Muscle layer of duodenum (tissue), 2 donors: ENCODE results near the gene SLC15A4.

Experiments
- H3K27ac ChIP-seq: one replicate; pipeline ENCODE4 v1.7.0; 2013; ENCODE audit warnings: mild to moderate bottlenecking, low read length
- H3K27me3 ChIP-seq: one replicate; pipeline ENCODE4 v1.7.0; 2013; ENCODE audit warnings: low read depth, mild to moderate bottlenecking, control low read depth, low read length
- H3K36me3 ChIP-seq, 2 donors: one replicate each; pipeline ENCODE4 v1.7.0; 2013; ENCODE audit warnings: low read length in 2 of 2, control low read depth in 1 of 2, mild to moderate bottlenecking in 1 of 2; ENCODE audit not compliant: insufficient read depth in 2 of 2, control insufficient read depth in 1 of 2
- H3K4me1 ChIP-seq, 2 donors: one replicate each; pipeline ENCODE4 v1.7.0; 2013; ENCODE audit warnings: low read length in 2 of 2, mild to moderate bottlenecking in 2 of 2, control low read depth in 1 of 2, moderate library complexity in 1 of 2; ENCODE audit not compliant: insufficient read depth in 2 of 2, control insufficient read depth in 1 of 2
- H3K4me3 ChIP-seq, 2 donors: one replicate each; pipeline ENCODE4 v1.7.0; 2013; ENCODE audit warnings: low read length in 2 of 2, low read depth in 1 of 2, mild to moderate bottlenecking in 1 of 2
- H3K9me3 ChIP-seq, 2 donors: one replicate each; pipeline ENCODE4 v1.7.0; 2013; ENCODE audit warnings: low read length in 2 of 2, control low read depth in 1 of 2, mild to moderate bottlenecking in 1 of 2; ENCODE audit not compliant: control insufficient read depth in 1 of 2
- donor health status: healthy.

SLC15A4 gene

GRCh38 chr12:128820253-128820652 lies 3.5 kb downstream of the SLC15A4 start:
- H3K4me3 ChIP-seq = no peak overlapping the region
- H3K36me3 ChIP-seq = no peaks in the 10 kb centered on the region
- peaks cover 17 to 49% of the 10 kb centered on the region in 2 donors for H3K4me1 ChIP-seq
- H3K27me3 ChIP-seq = no peaks in the 10 kb centered on the region
- no peak overlapping the region for H3K27ac ChIP-seq
- no peaks in the 10 kb centered on the region for H3K9me3 ChIP-seq

DNA sequence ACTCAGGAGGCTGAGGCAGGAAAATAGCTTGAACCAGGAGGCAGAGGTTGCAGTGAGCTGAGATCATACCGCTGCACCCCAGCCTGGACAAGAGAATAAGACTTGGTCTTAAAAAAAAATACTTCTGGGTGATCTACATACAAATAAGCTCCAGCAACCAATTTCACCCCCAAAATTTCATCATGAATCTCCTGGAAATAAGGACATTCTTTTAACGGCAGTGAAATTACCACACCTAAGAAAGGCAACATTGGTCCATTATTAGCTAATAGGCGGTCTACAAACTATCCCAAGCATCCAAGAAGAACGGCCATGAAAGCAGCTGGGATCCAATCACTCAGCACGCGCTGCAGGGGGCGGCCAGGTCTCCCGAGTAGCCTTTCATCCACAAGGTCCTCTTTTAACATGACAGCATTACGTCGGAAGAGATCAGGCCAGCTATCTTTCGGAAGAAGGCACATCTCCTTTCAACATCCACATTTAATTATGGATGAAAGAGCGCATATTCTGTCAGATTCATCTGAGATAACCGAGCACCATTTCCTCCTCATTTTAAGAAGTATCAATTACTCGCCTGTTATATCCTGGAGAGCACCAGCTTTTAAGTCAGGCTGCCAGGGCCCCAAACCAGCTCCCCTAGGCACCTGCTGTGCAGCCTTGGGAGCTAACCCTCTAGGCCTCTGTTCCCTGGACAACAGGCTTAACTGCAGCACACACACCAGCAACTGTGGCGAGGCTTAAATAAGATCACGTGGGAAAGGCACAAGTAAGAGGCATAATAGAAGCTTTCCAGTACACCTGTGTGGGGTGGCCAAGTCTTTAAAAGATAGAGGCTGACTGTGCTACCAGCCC lies 4.2 kb downstream of the SLC15A4 start:
- peaks cover 17 to 47% of the 10 kb centered on the region in 2 donors for H3K4me1 ChIP-seq
- no peaks in the 10 kb centered on the region for H3K36me3 ChIP-seq
- no peaks in the 10 kb centered on the region for H3K9me3 ChIP-seq
- H3K27ac ChIP-seq = no peak overlapping the region
- no peak overlapping the region for H3K4me3 ChIP-seq
- H3K27me3 ChIP-seq = no peaks in the 10 kb centered on the region

DNA sequence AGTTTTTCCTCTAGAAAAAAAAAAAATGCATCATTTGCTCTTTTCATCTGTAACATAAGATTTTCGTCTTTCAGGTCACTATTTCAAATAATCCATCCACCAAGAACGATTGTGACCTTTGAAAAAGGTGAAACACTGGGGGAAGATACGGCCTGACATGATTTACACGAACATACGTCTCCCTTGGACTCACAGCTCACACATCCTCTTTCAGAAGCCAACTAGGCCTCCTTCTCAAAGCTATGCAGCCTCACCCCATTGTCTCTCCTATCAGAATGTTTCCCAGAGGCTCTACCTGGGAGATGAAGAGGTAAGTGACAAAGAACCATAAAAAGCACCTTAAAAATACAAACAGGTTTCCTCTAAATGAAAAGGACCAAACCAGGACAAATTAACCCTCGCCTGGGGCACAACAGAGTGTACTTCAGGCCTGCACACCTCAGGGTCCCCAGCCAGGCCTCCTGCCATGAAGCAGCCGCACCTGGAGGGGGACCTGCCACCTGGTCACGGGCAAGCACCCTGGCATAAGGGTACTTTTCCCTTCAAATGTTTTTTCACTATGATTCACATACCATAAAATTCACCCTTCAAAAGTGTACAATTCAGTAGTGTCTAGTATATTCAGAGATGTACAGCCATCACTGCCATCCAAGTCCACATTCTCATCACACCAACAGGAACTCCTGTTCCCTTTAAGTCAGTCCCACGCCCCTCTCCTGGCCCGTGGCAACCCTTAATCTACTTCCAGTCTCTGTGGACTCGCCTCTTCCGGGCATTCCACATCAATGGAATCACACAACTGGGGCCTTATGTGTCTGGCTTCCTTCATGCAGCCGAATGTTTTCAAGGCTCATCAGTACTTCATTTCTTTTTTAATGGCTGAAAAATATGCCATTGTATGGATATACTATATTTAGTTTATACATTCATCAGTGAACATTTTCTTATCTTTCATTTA lies 5.4 kb downstream of the SLC15A4 start:
- Histone ChIP-seq H3K27ac (peak overlapping the region; percentile 67), H3K4me1 (peaks cover 17 to 44% of the 10 kb centered on the region in 2 donors), H3K27me3 (no peaks in the 10 kb centered on the region), H3K36me3 (peaks cover 0 to 3% of the 10 kb centered on the region in 2 donors), H3K9me3 (no peaks in the 10 kb centered on the region), H3K4me3 (no peak overlapping the region)

- Histone ChIP-seq H3K4me1 (peaks cover 17 to 39% of the 10 kb centered on the region in 2 donors), H3K36me3 (peaks cover 0 to 6% of the 10 kb centered on the region in 2 donors), H3K9me3 (no peaks in the 10 kb centered on the region), H3K27me3 (no peaks in the 10 kb centered on the region), H3K27ac (peak overlapping the region; percentile 67), H3K4me3 (no peak overlapping the region)
Observed at GRCh38 chr12:128817111-128818015, 6.4 kb downstream of the SLC15A4 start.

GRCh38 chr12:128816643-128816920 lies 7.2 kb downstream of the SLC15A4 start:
- Histone ChIP-seq H3K4me3 (no peak overlapping the region), H3K36me3 (peaks cover 0 to 6% of the 10 kb centered on the region in 2 donors), H3K27ac (no peak overlapping the region), H3K4me1 (peaks cover 17 to 31% of the 10 kb centered on the region in 2 donors), H3K9me3 (no peaks in the 10 kb centered on the region), H3K27me3 (no peaks in the 10 kb centered on the region)

- Histone ChIP-seq H3K9me3 (no peaks in the 10 kb centered on the region), H3K4me3 (no peak overlapping the region), H3K27ac (no peak overlapping the region), H3K4me1 (peaks cover 17 to 30% of the 10 kb centered on the region in 2 donors), H3K36me3 (peaks cover 0 to 6% of the 10 kb centered on the region in 2 donors), H3K27me3 (no peaks in the 10 kb centered on the region)
Observed at GRCh38 chr12:128815779-128816642, 7.7 kb downstream of the SLC15A4 start.

DNA sequence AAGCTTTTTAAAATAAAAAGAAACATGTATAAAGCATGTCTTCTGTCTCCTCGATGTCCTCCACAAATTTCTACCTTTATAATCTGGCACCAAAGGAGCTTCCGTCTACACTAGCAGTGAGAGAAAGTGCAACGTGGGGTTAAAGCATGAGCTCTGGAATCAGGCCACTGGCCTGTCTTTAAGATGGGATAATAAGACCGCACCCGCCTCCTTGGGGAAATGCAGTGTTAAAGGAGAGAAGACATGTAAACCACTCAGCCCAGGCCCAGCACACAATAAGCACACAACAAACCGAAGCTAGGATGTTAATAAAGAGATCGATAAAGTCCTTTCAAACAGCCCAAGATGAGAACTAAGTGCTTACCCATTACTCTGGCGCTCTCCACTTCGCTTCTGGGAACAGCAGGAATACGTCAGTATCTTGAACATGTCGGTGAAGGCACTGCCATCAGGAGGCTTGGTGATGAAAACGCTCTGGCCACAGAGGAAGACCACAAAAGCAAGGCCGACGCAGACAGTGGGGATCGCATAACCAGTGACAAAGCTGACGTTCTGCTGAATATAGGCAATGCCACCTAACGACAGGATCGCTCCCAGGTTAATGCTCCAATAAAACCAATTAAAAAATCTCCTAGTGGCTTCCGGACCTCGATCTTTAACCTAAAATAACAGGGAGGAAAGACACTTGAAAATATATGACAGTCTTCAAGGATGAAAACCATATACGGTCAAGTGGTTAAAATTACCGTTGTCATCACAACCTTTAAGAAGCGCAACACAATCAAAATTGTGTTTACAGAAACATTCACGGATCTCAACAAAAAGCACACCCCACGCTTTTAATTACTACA lies 9.1 kb downstream of the SLC15A4 start:
- Histone ChIP-seq H3K27me3 (no peaks in the 10 kb centered on the region), H3K27ac (no peak overlapping the region), H3K4me3 (no peak overlapping the region), H3K9me3 (no peaks in the 10 kb centered on the region), H3K36me3 (peaks cover 0 to 6% of the 10 kb centered on the region in 2 donors), H3K4me1 (peaks cover 27 to 39% of the 10 kb centered on the region in 2 donors)

DNA sequence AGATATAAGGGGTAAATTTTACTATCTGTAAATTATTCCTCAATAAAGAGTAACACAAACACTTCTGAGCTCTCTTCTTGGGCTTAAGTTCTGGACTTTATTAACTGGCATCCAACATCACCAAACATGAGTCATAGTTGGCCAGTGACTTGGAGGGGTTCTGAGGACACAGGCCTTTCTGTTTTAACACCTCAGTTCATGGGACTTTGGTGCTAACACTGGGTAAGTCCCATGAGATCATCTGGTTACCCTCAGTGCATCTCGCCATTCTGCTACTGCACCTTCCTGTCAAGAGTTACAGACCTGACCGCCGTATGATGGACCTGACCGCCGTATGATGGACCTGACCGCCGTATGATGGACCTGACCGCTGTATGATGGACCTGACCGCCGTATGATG lies 9.9 kb downstream of the SLC15A4 start:
- H3K9me3 ChIP-seq = no peaks in the 10 kb centered on the region
- H3K4me1 ChIP-seq = peaks cover 27 to 39% of the 10 kb centered on the region in 2 donors
- no peak overlapping the region for H3K27ac ChIP-seq
- H3K27me3 ChIP-seq = no peaks in the 10 kb centered on the region
- H3K36me3 ChIP-seq = peaks cover 0 to 7% of the 10 kb centered on the region in 2 donors
- no peak overlapping the region for H3K4me3 ChIP-seq

GRCh38 chr12:128813392-128813791 lies 10.4 kb downstream of the SLC15A4 start:
- Histone ChIP-seq H3K27me3 (no peaks in the 10 kb centered on the region), H3K9me3 (no peaks in the 10 kb centered on the region), H3K4me1 (peaks cover 24 to 36% of the 10 kb centered on the region in 2 donors), H3K27ac (no peak overlapping the region), H3K36me3 (peaks cover 3 to 12% of the 10 kb centered on the region in 2 donors), H3K4me3 (no peak overlapping the region)
